GM12878 (cell line): ENCODE data around the gene TSPAN12. TPM values are rescaled to one million over a fixed set of nuclear protein-coding genes. Genes with fewer than 3 reads are reported as not detected.

Source experiments
- BACH1 ChIP-seq: fragments of 450-650 bp; IDR thresholded peaks from 2 replicates; pipeline ENCODE4 v1.6.1; 2017; ENCODE audit warnings: mild to moderate bottlenecking, borderline replicate concordance
- BCL11A ChIP-seq: IDR thresholded peaks from 2 replicates; pipeline ENCODE4 v1.6.1; 2011; ENCODE audit warnings: low read depth, low read length
- BMI1 ChIP-seq: fragments of 450-650 bp; IDR thresholded peaks from 2 replicates; pipeline ENCODE4 v1.6.1; 2016; ENCODE audit warnings: mild to moderate bottlenecking, moderate library complexity, borderline replicate concordance
- CREB1 ChIP-seq: IDR thresholded peaks from 2 replicates; pipeline ENCODE4 v1.6.1; 2012; ENCODE audit warnings: low read depth, mild to moderate bottlenecking, inconsistent platforms
- DPF2 ChIP-seq: fragments of 450-650 bp; IDR thresholded peaks from 2 replicates; pipeline ENCODE4 v1.6.1; 2017; ENCODE audit warnings: mild to moderate bottlenecking
- EED ChIP-seq: sonication (generic); IDR thresholded peaks from 2 replicates; pipeline ENCODE4 v1.6.1; 2016; ENCODE audit warnings: antibody characterized with exemption, low read depth
- EP300 ChIP-seq, 2 experiments: fragments of 150-350 bp in 1 of 2; IDR thresholded peaks; 2 replicates each; pipeline ENCODE4 v1.6.1; 2011 to 2012; ENCODE audit warnings: low read depth in 2 of 2, low read length in 2 of 2, borderline replicate concordance in 1 of 2, improper control_type of control experiment in 1 of 2, inconsistent platforms in 1 of 2; ENCODE audit not compliant: control insufficient read depth in 1 of 2
- HDGF ChIP-seq: fragments of 450-650 bp; IDR thresholded peaks from 2 replicates; pipeline ENCODE4 v1.6.1; 2016; ENCODE audit warnings: antibody characterized with exemption
- IKZF2 ChIP-seq, 2 experiments: fragments of 450-650 bp; IDR thresholded peaks; 2 replicates each; pipeline ENCODE4 v1.6.1; 2017; ENCODE audit warnings: mild to moderate bottlenecking in 2 of 2, moderate library complexity in 2 of 2
- KAT2A ChIP-seq: conservative IDR thresholded peaks from 2 replicates; pipeline ENCODE4 v1.6.1; 2011; ENCODE audit warnings: low read depth, low read length; ENCODE audit not compliant: control insufficient read depth
- KDM1A ChIP-seq: fragments of 200-600 bp; sonication (generic); IDR thresholded peaks from 2 replicates; pipeline ENCODE4 v1.6.1; 2016; ENCODE audit warnings: borderline replicate concordance
- LARP7 ChIP-seq: fragments of 450-650 bp; IDR thresholded peaks from 2 replicates; pipeline ENCODE4 v1.6.1; 2017; ENCODE audit warnings: mild to moderate bottlenecking
- MEF2A ChIP-seq: IDR thresholded peaks from 2 replicates; pipeline ENCODE4 v1.6.1; 2011; ENCODE audit warnings: low read depth, mild to moderate bottlenecking, low read length, moderate library complexity; ENCODE audit not compliant: insufficient read depth
- MEF2B ChIP-seq: fragments of 450-650 bp; IDR thresholded peaks from 2 replicates; pipeline ENCODE4 v1.6.1; 2018; ENCODE audit warnings: mild to moderate bottlenecking, moderate library complexity; ENCODE audit not compliant: partially characterized antibody, poor library complexity, severe bottlenecking
- POLR2A ChIP-seq: IDR thresholded peaks from 2 replicates; pipeline ENCODE4 v1.6.1; 2011; ENCODE audit warnings: low read depth, mild to moderate bottlenecking, low read length
- RAD51 ChIP-seq: fragments of 450-650 bp; IDR thresholded peaks from 2 replicates; pipeline ENCODE4 v1.6.1; 2016; ENCODE audit warnings: moderate library complexity, mild to moderate bottlenecking, inconsistent platforms
- RCOR1 ChIP-seq: conservative IDR thresholded peaks from 2 replicates; pipeline ENCODE4 v1.6.1; 2012; ENCODE audit warnings: low read depth, low read length, improper control_type of control experiment
- TCF3 ChIP-seq: IDR thresholded peaks from 2 replicates; pipeline ENCODE4 v1.6.1; 2012; ENCODE audit warnings: low read depth, mild to moderate bottlenecking, low read length, borderline replicate concordance; ENCODE audit not compliant: insufficient read depth
- WRNIP1 ChIP-seq: IDR thresholded peaks from 2 replicates; pipeline ENCODE4 v1.6.1; 2011; ENCODE audit warnings: low read depth, low read length, improper control_type of control experiment, borderline replicate concordance
- polyA plus RNA-seq, 11 experiments: library from polyadenylated mRNA; depleted of rRNA in 4 of 11; unstranded in 6 of 11; stranded (reverse) in 5 of 11; fragments of >200 nt; fragmentation: Nextera tagmentation in 4 of 11; fragmentation: Illumina TruSeq in 1 of 11; extraction: Ambion mirVana in 4 of 11; extraction: Trizol in 1 of 11; gene quantifications; 1 replicate in 1 of 11; 2 replicates in 10 of 11; pipeline versions ENCODE4 v1.2.1 to v1.2.3, GENCODE V29; 2011 to 2016; ENCODE audit warnings: inconsistent platforms in 2 of 11, missing spikeins in 2 of 11, low read depth in 1 of 11
- total RNA-seq, 4 experiments: library from RNA; depleted of rRNA in 3 of 4; stranded (reverse); fragments of >200 nt in 3 of 4; fragmentation: Illumina TruSeq in 1 of 4; extraction: Trizol in 1 of 4; gene quantifications; 2 replicates each; pipeline versions ENCODE4 v1.2.1 to v1.2.3, GENCODE V29; 2013 to 2021
- TF ChIP-seq, protein P1 (sequence below): fragments of 450-650 bp; IDR thresholded peaks from 2 replicates; pipeline ENCODE4 v1.6.1; 2016; ENCODE audit warnings: mild to moderate bottlenecking
- TF ChIP-seq, protein P2 (sequence below): IDR thresholded peaks from 2 replicates; pipeline ENCODE4 v1.6.1; 2011; ENCODE audit warnings: mild to moderate bottlenecking, low read depth, low read length, moderate library complexity; ENCODE audit not compliant: insufficient replicate concordance

TSPAN12 gene
- total and polyA plus RNA-seq, 10 of the 15 experiments (the other 5 are each of a cell fraction or from before 2014, with no cell fraction given), result 0.67 to 110 (median 1.3) TPM

DNA sequence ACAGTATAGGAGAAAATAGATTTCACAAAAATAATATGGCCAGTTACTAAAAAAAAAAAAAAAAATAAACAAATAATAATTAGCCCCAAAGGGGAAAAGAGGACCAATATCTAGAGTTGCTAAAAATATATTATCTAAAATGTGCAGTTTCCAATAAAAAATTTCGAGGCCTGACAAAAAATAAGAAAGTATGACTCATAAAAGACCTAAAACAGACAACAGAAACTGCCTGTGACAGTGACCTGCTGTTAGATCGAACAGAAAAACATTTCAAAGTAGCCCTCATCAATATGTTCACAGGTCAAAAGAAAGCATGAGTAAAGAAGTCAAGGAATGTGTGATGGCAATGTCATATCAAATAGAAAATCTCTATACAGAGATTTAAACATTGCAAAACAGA, 11.8 kb upstream of the TSPAN12 start (continued):
- TF ChIP-seq BACH1 (no peak), TCF3 (0 out of 2 replicates have a peak, but pooled peaks have one; percentile 32), RAD51 (no peak), HDGF (no peak), BMI1 (0 out of 2 replicates have a peak, but pooled peaks have one; percentile 39), POLR2A (no peak), BCL11A (peak; percentile 68; the same call in 1 of the 2 replicates), KAT2A (no peak), DPF2 (0 out of 2 replicates have a peak, but pooled peaks have one; percentile 38), EED (no peak), MEF2A (peak; percentile 91), LARP7 (no peak), WRNIP1 (no peak), MEF2B (peak; percentile 68), EP300 (IDR thresholded peaks at IDR 0.05; ENCODE audit: borderline replicate concordance in 1 of 2, control insufficient read depth in 1 of 2, low read depth in 2 of 2, low read length in 2 of 2) (peak; percentile 51 to 81; a peak in 2 of 4 replicates), KDM1A (no peak), CREB1 (no peak), IKZF2 (IDR thresholded peaks at IDR 0.05) (peak; percentile 40 to 50; a peak in 3 of 4 replicates), RCOR1 (no peak)
- TF ChIP-seq, protein P1, sequence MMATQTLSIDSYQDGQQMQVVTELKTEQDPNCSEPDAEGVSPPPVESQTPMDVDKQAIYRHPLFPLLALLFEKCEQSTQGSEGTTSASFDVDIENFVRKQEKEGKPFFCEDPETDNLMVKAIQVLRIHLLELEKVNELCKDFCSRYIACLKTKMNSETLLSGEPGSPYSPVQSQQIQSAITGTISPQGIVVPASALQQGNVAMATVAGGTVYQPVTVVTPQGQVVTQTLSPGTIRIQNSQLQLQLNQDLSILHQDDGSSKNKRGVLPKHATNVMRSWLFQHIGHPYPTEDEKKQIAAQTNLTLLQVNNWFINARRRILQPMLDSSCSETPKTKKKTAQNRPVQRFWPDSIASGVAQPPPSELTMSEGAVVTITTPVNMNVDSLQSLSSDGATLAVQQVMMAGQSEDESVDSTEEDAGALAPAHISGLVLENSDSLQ, result 0 out of 2 replicates have a peak, but pooled peaks have one; percentile 19
- TF ChIP-seq, protein P2, sequence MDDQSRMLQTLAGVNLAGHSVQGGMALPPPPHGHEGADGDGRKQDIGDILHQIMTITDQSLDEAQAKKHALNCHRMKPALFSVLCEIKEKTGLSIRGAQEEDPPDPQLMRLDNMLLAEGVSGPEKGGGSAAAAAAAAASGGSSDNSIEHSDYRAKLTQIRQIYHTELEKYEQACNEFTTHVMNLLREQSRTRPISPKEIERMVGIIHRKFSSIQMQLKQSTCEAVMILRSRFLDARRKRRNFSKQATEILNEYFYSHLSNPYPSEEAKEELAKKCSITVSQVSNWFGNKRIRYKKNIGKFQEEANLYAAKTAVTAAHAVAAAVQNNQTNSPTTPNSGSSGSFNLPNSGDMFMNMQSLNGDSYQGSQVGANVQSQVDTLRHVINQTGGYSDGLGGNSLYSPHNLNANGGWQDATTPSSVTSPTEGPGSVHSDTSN, result no peak
